ENCODE results near the gene STON2. TPM values are rescaled to one million over a fixed set of nuclear protein-coding genes. Genes with fewer than 3 reads are reported as not detected.
A peak's percentile ranks its signal among the peaks of the same experiment; 100 is the strongest.

The STON2 gene
- total and polyA plus RNA-seq, 8 donors = 0.76 to 4.6 (median 1.8) TPM

- TF ChIP-seq CTCF (IDR thresholded peaks at IDR 0.05) = no peak
- no peak for DNase-seq
Measured at GRCh38 chr14:81427348-81428058, 27.4 kb upstream of the STON2 start.

DNA sequence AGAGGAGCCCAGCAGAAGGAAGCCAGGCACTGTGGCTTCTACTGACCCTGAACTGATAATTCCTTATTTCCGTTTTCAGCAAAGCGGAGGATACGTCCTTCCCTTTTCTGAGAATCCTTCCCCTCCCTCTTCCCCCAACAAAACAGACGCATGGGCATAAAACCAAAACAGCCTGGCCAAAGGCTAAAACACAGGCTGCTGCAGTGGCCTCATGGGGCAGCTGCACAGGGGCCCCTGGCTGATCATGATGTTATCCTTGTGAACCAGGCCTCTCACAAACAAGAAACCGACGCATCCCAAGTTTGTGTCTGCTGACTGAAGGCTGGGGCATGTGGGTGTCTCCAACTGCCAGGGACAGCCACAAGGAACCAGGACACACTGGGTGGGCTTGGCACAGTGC, 23.4 kb upstream of the STON2 start:
- ATAC-seq (peak in 3 of 4 donors; percentile 39 to 75 (median 59)), DNase-seq (no peak), FAIRE-seq (no peak)
- intact Hi-C loops (cut with DNase I) = no loop called here
- Histone ChIP-seq H3K36me3 (no peaks in the 10 kb centered on the region), H3K27me3 (no peaks in the 10 kb centered on the region), H3K9me3 (no peaks in the 10 kb centered on the region), H3K4me1 (no peaks in the 10 kb centered on the region), H3K4me3 (no peak overlapping the region), H3K27ac (no peak overlapping the region)
- WGBS, 2 donors = 80 to 82% methylated on average over 6 of the region's 6 CpGs
- TF ChIP-seq CTCF (IDR thresholded peaks at IDR 0.05) = no peak

More at GRCh38 chr14:81427348-81428058, 27.4 kb upstream of the STON2 start:
- no peaks in the 10 kb centered on the region for H3K36me3 ChIP-seq
- no peak overlapping the region for H3K4me3 ChIP-seq
- FAIRE-seq = no peak
- WGBS, 2 donors = 53 to 54% methylated on average over 8 of the region's 8 CpGs
- no peaks in the 10 kb centered on the region for H3K9me3 ChIP-seq
- no peaks in the 10 kb centered on the region for H3K4me1 ChIP-seq
- intact Hi-C loops (cut with DNase I) = no loop called here
- no peak overlapping the region for H3K27ac ChIP-seq
- H3K27me3 ChIP-seq = no peaks in the 10 kb centered on the region
- peak in 3 of 4 donors; percentile 34 to 64 (median 62) for ATAC-seq

GRCh38 chr14:81418057-81418790, 18.1 kb upstream of the STON2 start:
- no peaks in the 10 kb centered on the region for H3K36me3 ChIP-seq
- H3K27ac ChIP-seq = no peak overlapping the region
- ATAC-seq (no peak), FAIRE-seq (no peak), DNase-seq (no peak)
- WGBS, 2 donors = 51 to 66% methylated on average over 3 of the region's 3 CpGs
- no peak overlapping the region for H3K4me3 ChIP-seq
- TF ChIP-seq CTCF (IDR thresholded peaks at IDR 0.05) = no peak
- H3K9me3 ChIP-seq = no peaks in the 10 kb centered on the region
- intact Hi-C loops (cut with DNase I) = no loop called here
- H3K4me1 ChIP-seq = no peaks in the 10 kb centered on the region
- H3K27me3 ChIP-seq = no peaks in the 10 kb centered on the region

DNA sequence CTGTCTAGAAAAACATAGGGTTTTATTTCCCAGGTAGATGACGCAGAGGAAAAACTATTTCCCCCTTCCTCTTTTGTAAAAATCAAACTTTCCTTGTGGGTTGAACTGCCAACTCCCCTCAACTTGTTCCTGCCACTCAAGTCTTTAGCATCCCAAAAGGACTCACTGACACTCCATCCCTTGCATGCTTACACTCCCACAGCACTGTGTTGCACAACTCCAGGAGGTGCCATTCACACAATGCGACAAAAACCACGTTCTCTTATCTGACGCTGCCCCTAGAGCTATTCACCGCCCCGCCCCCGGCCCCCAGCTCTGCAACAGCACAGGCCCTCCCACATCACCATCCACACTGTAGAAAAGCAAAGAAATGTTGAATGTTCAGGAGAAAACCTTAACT, 16.9 kb upstream of the STON2 start:
- Histone ChIP-seq H3K27ac (no peak overlapping the region), H3K4me1 (no peaks in the 10 kb centered on the region), H3K4me3 (no peak overlapping the region), H3K27me3 (no peaks in the 10 kb centered on the region), H3K36me3 (no peaks in the 10 kb centered on the region), H3K9me3 (no peaks in the 10 kb centered on the region)
- ATAC-seq (no peak), FAIRE-seq (no peak), DNase-seq (no peak)
- intact Hi-C loops (cut with DNase I) = no loop called here
- no peak for TF ChIP-seq CTCF (IDR thresholded peaks at IDR 0.05)
- WGBS, 2 donors = 83 to 86% methylated on average over 7 of the region's 7 CpGs
